Neural cell (in vitro differentiated cells): Measurements from ENCODE around the gene GALK1. TPM values are rescaled to one million over a fixed set of nuclear protein-coding genes. Genes with fewer than 3 reads are reported as not detected.

Experiments used
- H2AFZ ChIP-seq: fragments of 200-600, 300-800 bp; sonication (generic), shearing (Covaris generic); 2 replicates; pipeline ENCODE4 v1.6.0; 2014; ENCODE audit warnings: low read depth, mild to moderate bottlenecking, antibody characterized with exemption, low read length, moderate library complexity
- H3F3A ChIP-seq: fragments of 200-600 bp; shearing (Covaris generic); 2 replicates; pipeline ENCODE4 v1.6.1; 2016; ENCODE audit warnings: mild to moderate bottlenecking, moderate library complexity, mixed read lengths, antibody characterized with exemption, low read length; ENCODE audit not compliant: insufficient read depth, poor library complexity, severe bottlenecking
- H3K27ac ChIP-seq: fragments of 200-600, 300-800 bp; sonication (generic), shearing (Covaris generic); 2 replicates; pipeline ENCODE4 v1.5.1; 2014; ENCODE audit warnings: mild to moderate bottlenecking, low read length, moderate library complexity
- H3K27me3 ChIP-seq: fragments of 300-800, 200-600 bp; sonication (generic), shearing (Covaris generic); 2 replicates; pipeline ENCODE4 v1.6.0; 2014; ENCODE audit warnings: mild to moderate bottlenecking, low read depth, low read length, moderate library complexity; ENCODE audit not compliant: insufficient read depth
- H3K36me3 ChIP-seq: fragments of 300-800, 200-600 bp; sonication (generic), shearing (Covaris generic); 2 replicates; pipeline ENCODE4 v1.5.1; 2014; ENCODE audit warnings: mild to moderate bottlenecking, antibody characterized with exemption, low read length, moderate library complexity; ENCODE audit not compliant: insufficient read depth
- H3K4me2 ChIP-seq: fragments of 300-800, 200-600 bp; sonication (generic), shearing (Covaris generic); 2 replicates; pipeline ENCODE4 v1.6.0; 2014; ENCODE audit warnings: mild to moderate bottlenecking, low read length
- H3K4me3 ChIP-seq: fragments of 300-800, 200-600 bp; sonication (generic), shearing (Covaris generic); 2 replicates; pipeline ENCODE4 v1.5.1; 2014; ENCODE audit warnings: mild to moderate bottlenecking, low read length, moderate library complexity
- H3K79me2 ChIP-seq: fragments of 200-600 bp; shearing (Covaris generic); replicated peaks from 2 replicates; pipeline ENCODE4 v1.6.0; 2014; ENCODE audit warnings: mild to moderate bottlenecking, low read length, moderate library complexity; ENCODE audit not compliant: insufficient read depth
- H3K9ac ChIP-seq: fragments of 300-800, 200-600 bp; sonication (generic), shearing (Covaris generic); 2 replicates; pipeline ENCODE4 v1.6.1; 2016; ENCODE audit warnings: mild to moderate bottlenecking, low read length, mixed read lengths
- H3K9me2 ChIP-seq: fragments of 200-600 bp; shearing (Covaris generic); 2 replicates; pipeline ENCODE4 v1.6.1; 2016; ENCODE audit warnings: mild to moderate bottlenecking, low read length, mixed read lengths; ENCODE audit not compliant: insufficient read depth
- H3K9me3 ChIP-seq: fragments of 200-600, 300-800 bp; sonication (generic), shearing (Covaris generic); 2 replicates; pipeline ENCODE4 v1.6.1; 2016; ENCODE audit warnings: mild to moderate bottlenecking, mixed run types, low read length, moderate library complexity, mixed read lengths
- H4K20me1 ChIP-seq: fragments of 200-600 bp; shearing (Covaris generic); 2 replicates; pipeline ENCODE4 v1.6.1; 2016; ENCODE audit warnings: mild to moderate bottlenecking, mixed run types; ENCODE audit not compliant: insufficient read depth
- CTCF ChIP-seq: fragments of 450-650 bp; IDR thresholded peaks from 2 replicates; pipeline ENCODE4 v1.5.1; 2014; ENCODE audit warnings: antibody characterized with exemption, mild to moderate bottlenecking, moderate library complexity; ENCODE audit not compliant: poor library complexity, severe bottlenecking
- EP300 ChIP-seq: fragments of 450-650 bp; conservative IDR thresholded peaks from 2 replicates; pipeline ENCODE4 v1.6.1; 2014; ENCODE audit warnings: antibody characterized with exemption, mild to moderate bottlenecking, moderate library complexity; ENCODE audit not compliant: poor library complexity, severe bottlenecking
- EZH2 ChIP-seq: fragments of 200-600, 300-800 bp; shearing (Covaris generic), sonication (generic); IDR thresholded peaks from 2 replicates; pipeline ENCODE4 v1.6.1; 2014; ENCODE audit warnings: antibody characterized with exemption, low read length, borderline replicate concordance, mild to moderate bottlenecking; ENCODE audit not compliant: insufficient read depth, poor library complexity, severe bottlenecking
- MXI1 ChIP-seq: fragments of 450-650 bp; conservative IDR thresholded peaks from 2 replicates; pipeline ENCODE4 v1.6.1; 2014; ENCODE audit warnings: antibody characterized with exemption, mild to moderate bottlenecking; ENCODE audit not compliant: poor library complexity, severe bottlenecking
- POLR2AphosphoS5 ChIP-seq: IDR thresholded peaks from 2 replicates; pipeline ENCODE4 v1.6.1; 2012
- RAD21 ChIP-seq: fragments of 450-650 bp; conservative IDR thresholded peaks from 2 replicates; pipeline ENCODE4 v1.6.1; 2014; ENCODE audit warnings: antibody characterized with exemption, mild to moderate bottlenecking, moderate library complexity
- REST ChIP-seq: IDR thresholded peaks from 2 replicates; pipeline ENCODE4 v1.6.1; 2012; ENCODE audit warnings: borderline replicate concordance
- SMC3 ChIP-seq: fragments of 450-650 bp; conservative IDR thresholded peaks from 2 replicates; pipeline ENCODE4 v1.6.1; 2014; ENCODE audit warnings: antibody characterized with exemption, mild to moderate bottlenecking, moderate library complexity; ENCODE audit not compliant: poor library complexity
- TAF1 ChIP-seq: IDR thresholded peaks from 2 replicates; pipeline ENCODE4 v1.6.1; 2012; ENCODE audit warnings: low read depth
- polyA plus RNA-seq: library from polyadenylated mRNA; depleted of rRNA; stranded (reverse); fragments of >200 nt; gene quantifications from 2 replicates; pipeline ENCODE4 v1.2.3, GENCODE V29; 2014

Gene GALK1
- polyA plus RNA-seq, 1 donor from 2014 or later: 4.8 TPM

DNA sequence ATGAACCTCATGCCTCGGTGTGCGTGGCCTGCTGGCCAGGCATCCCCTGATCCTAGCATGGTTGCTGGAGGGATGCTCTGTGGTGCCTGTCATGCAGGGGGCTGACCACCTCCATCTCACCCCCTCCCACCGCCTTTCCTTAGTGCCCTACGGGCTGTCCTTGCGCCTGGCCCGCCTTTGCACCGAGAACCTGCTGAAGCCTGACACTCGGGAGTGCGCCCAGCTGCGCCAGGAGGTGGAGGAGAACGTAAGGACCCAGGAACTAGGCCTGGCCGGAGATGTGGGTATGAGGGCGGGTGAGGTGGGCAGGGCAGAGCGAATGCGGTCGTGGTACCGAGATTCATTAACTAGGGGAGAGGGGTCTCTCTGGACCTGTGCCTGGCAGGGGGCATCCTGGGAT lies 24.8 kb downstream of the GALK1 start:
- no peaks in the 10 kb centered on the region for H3K27me3 ChIP-seq
- H3K9me2 ChIP-seq: no peaks in the 10 kb centered on the region
- no peak for TF ChIP-seq EP300
- TF ChIP-seq POLR2AphosphoS5: no peak
- TF ChIP-seq SMC3: no peak
- no peak for TF ChIP-seq MXI1
- TF ChIP-seq TAF1: no peak
- no peak for TF ChIP-seq EZH2
- no peak for TF ChIP-seq CTCF
- TF ChIP-seq RAD21: no peak
- no peak for TF ChIP-seq REST
- H2AFZ ChIP-seq: no peak overlapping the region
- H3K4me2 ChIP-seq: no peak overlapping the region
- no peak overlapping the region for H3K4me3 ChIP-seq
- no peaks in the 10 kb centered on the region for H3K79me2 ChIP-seq
- no peak overlapping the region for H3K27ac ChIP-seq
- H3F3A ChIP-seq: no peaks in the 10 kb centered on the region
- H3K9me3 ChIP-seq: no peaks in the 10 kb centered on the region
- no peak overlapping the region for H3K9ac ChIP-seq
- no peaks in the 10 kb centered on the region for H3K36me3 ChIP-seq
- H4K20me1 ChIP-seq: no peaks in the 10 kb centered on the region

DNA sequence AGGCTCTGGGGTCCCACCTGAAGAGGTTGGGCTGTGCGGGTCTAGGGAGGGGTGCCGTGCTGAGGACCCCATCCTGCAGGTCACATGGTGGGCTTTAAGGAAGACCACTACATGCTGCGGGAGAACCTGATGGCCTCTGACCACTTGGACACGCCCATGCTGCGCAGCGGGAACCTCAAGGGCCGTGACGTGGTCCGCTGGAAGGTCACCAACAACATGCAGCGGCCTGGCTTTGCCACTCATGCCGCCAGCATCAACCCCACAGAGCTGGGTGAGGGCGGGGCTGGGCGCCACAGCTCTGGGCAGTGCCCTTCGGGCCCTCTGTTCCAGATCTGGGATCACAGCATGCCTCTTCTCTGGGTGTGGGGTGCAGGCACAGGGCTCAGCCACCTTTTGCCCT lies 25.2 kb downstream of the GALK1 start:
- Histone ChIP-seq H2AFZ (no peak overlapping the region), H3K9me2 (no peaks in the 10 kb centered on the region), H3K4me3 (no peak overlapping the region), H3K36me3 (no peaks in the 10 kb centered on the region), H3F3A (no peaks in the 10 kb centered on the region), H3K27ac (no peak overlapping the region), H3K27me3 (no peaks in the 10 kb centered on the region), H4K20me1 (no peaks in the 10 kb centered on the region), H3K9ac (no peak overlapping the region), H3K79me2 (no peaks in the 10 kb centered on the region), H3K9me3 (no peaks in the 10 kb centered on the region), H3K4me2 (no peak overlapping the region)
- TF ChIP-seq POLR2AphosphoS5 (no peak), TAF1 (no peak), EP300 (no peak), EZH2 (no peak), CTCF (no peak), MXI1 (no peak), REST (no peak), SMC3 (no peak), RAD21 (no peak)
